MM.1S (cell line): ENCODE results near the gene CFAP61.

ENCODE experiments used
- DNase-seq: peaks from one replicate; pipeline ENCODE4 v3.0.0-alpha.2; 2015
- H2AFZ ChIP-seq: fragments of 300-600 bp; sonication (generic); 2 replicates; pipeline ENCODE4 v1.6.0; 2016; ENCODE audit warnings: antibody characterized with exemption, low read length
- H3F3A ChIP-seq: fragments of 300-600 bp; sonication (generic); 2 replicates; pipeline ENCODE4 v1.6.1; 2016; ENCODE audit warnings: mild to moderate bottlenecking, antibody characterized with exemption, low read length, moderate library complexity, mixed read lengths; ENCODE audit not compliant: insufficient read depth
- H3K27ac ChIP-seq: fragments of 300-600 bp; sonication (generic); 2 replicates; pipeline ENCODE4 v1.5.1; 2016; ENCODE audit warnings: mild to moderate bottlenecking, low read length
- H3K27me3 ChIP-seq: fragments of 300-600 bp; sonication (generic); replicated peaks from 2 replicates; pipeline ENCODE4 v1.6.0; 2016; ENCODE audit warnings: low read length; ENCODE audit not compliant: insufficient read depth
- H3K36me3 ChIP-seq: fragments of 300-600 bp; sonication (generic); replicated peaks from 2 replicates; pipeline ENCODE4 v1.6.1; 2016; ENCODE audit warnings: mild to moderate bottlenecking, low read length, mixed read lengths; ENCODE audit not compliant: insufficient read depth
- H3K4me1 ChIP-seq: fragments of 300-600 bp; sonication (generic); 2 replicates; pipeline ENCODE4 v1.6.1; 2016; ENCODE audit warnings: low read length, mixed read lengths
- H3K4me2 ChIP-seq: fragments of 300-600 bp; sonication (generic); 2 replicates; pipeline ENCODE4 v1.6.0; 2016; ENCODE audit warnings: low read depth, low read length
- H3K4me3 ChIP-seq: fragments of 300-600 bp; sonication (generic); 2 replicates; pipeline ENCODE4 v1.5.1; 2016; ENCODE audit warnings: low read length, mixed read lengths
- H3K79me2 ChIP-seq: fragments of 300-600 bp; sonication (generic); 2 replicates; pipeline ENCODE4 v1.6.1; 2016; ENCODE audit warnings: mixed run types, low read length, mixed read lengths
- H3K9ac ChIP-seq: fragments of 300-600 bp; sonication (generic); 2 replicates; pipeline ENCODE4 v1.6.1; 2016; ENCODE audit warnings: low read length, mixed read lengths
- H3K9me2 ChIP-seq: fragments of 300-600 bp; sonication (generic); replicated peaks from 2 replicates; pipeline ENCODE4 v1.6.1; 2016; ENCODE audit warnings: mild to moderate bottlenecking, low read length, mixed read lengths; ENCODE audit not compliant: insufficient read depth
- H3K9me3 ChIP-seq: fragments of 300-600 bp; sonication (generic); replicated peaks from 2 replicates; pipeline ENCODE4 v1.6.1; 2016; ENCODE audit warnings: mild to moderate bottlenecking, low read length, mixed read lengths; ENCODE audit not compliant: insufficient read depth
- H4K20me1 ChIP-seq: fragments of 300-600 bp; sonication (generic); 2 replicates; pipeline ENCODE4 v1.6.1; 2016; ENCODE audit warnings: mild to moderate bottlenecking, low read length, moderate library complexity, mixed read lengths; ENCODE audit not compliant: insufficient read depth
- CTCF ChIP-seq: fragments of 300-600 bp; sonication (generic); IDR thresholded peaks from 2 replicates; pipeline ENCODE4 v1.5.1; 2016; ENCODE audit warnings: antibody characterized with exemption, low read length, mixed read lengths
- EZH2 ChIP-seq: fragments of 300-600 bp; sonication (generic); optimal IDR thresholded peaks from 2 replicates; pipeline ENCODE3; 2017; ENCODE audit warnings: low read depth, mild to moderate bottlenecking, antibody characterized with exemption, low read length, mixed read lengths
- EZH2phosphoT487 ChIP-seq: fragments of 300-600 bp; sonication (generic); IDR thresholded peaks from 2 replicates; pipeline ENCODE4 v1.6.1; 2018; ENCODE audit warnings: antibody characterized with exemption, low read length

Gene CFAP61

DNA sequence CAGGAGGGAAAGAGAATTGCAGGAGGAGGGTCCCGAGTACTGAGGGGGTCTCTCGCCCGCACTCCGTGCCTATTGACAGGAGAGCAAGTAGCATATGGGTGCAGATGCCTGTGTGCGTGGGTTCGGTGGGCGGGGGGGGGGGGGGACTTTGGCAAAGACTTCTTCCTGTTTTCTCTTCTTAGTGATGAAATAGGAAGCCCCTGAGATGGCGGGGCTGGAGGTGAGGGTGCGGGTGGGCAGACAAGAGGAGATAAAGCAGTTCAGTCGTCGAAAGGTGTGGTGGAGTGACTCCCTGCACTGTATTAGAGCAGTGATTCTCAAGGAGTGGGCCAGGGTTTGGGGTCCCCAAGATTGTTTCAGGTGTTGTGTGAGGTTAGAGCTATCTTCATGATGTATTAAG lies 31.4 kb upstream of the CFAP61 start:
- H3K36me3 ChIP-seq = no peaks in the 10 kb centered on the region
- H3K27me3 ChIP-seq = no peaks in the 10 kb centered on the region
- no peak overlapping the region for H3K4me3 ChIP-seq
- DNase-seq = no peak
- peaks cover 21% of the 10 kb centered on the region for H3F3A ChIP-seq
- no peak overlapping the region for H3K27ac ChIP-seq
- H3K4me2 ChIP-seq = peak overlapping the region; percentile 68; the same call in 1 of the 2 replicates
- H3K9me2 ChIP-seq = no peaks in the 10 kb centered on the region
- H3K79me2 ChIP-seq = peaks cover 84% of the 10 kb centered on the region
- no peaks in the 10 kb centered on the region for H3K9me3 ChIP-seq
- peaks cover 50% of the 10 kb centered on the region for H3K4me1 ChIP-seq
- TF ChIP-seq EZH2phosphoT487 (no peak), CTCF (no peak), EZH2 (no peak)
- no peak overlapping the region for H3K9ac ChIP-seq
- 0 out of 2 replicates have a peak, but pooled peaks cover 5% of the 10 kb centered on the region for H4K20me1 ChIP-seq
- no peak overlapping the region for H2AFZ ChIP-seq

DNA sequence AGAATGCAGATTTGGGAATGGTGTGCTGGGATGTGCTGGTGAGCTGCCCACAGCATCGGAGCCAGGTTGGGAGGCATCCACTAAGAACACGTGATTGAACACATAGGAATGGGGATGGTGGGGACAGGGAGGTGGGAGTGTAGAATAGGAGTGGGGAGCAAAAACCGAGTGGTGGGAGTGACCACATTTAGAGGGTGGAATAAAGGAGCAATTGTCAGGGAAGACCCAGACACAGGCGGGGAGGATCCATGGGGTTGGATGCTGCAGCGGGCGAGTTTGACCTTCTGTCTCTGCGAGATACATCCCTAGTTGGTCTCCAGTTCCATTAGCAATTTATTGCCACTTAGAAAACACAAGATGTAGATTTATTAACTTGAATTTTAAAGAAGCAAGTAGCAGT lies 30.5 kb upstream of the CFAP61 start:
- Histone ChIP-seq H4K20me1 (0 out of 2 replicates have a peak, but pooled peaks cover 5% of the 10 kb centered on the region), H3F3A (peaks cover 21% of the 10 kb centered on the region), H3K9ac (no peak overlapping the region), H3K9me2 (no peaks in the 10 kb centered on the region), H3K4me1 (peaks cover 50% of the 10 kb centered on the region), H3K4me3 (peak overlapping the region; percentile 44), H3K36me3 (no peaks in the 10 kb centered on the region), H3K4me2 (peak overlapping the region; percentile 68), H2AFZ (no peak overlapping the region), H3K27ac (peak overlapping the region; percentile 76; the same call in 1 of the 2 replicates), H3K79me2 (peaks cover 93% of the 10 kb centered on the region), H3K27me3 (no peaks in the 10 kb centered on the region), H3K9me3 (no peaks in the 10 kb centered on the region)
- no peak for DNase-seq
- no peak for TF ChIP-seq EZH2
- TF ChIP-seq EZH2phosphoT487 = no peak
- no peak for TF ChIP-seq CTCF

- peak; percentile 85 for DNase-seq
- Histone ChIP-seq H3K79me2 (peaks cover 96% of the 10 kb centered on the region), H2AFZ (no peak overlapping the region), H4K20me1 (0 out of 2 replicates have a peak, but pooled peaks cover 5% of the 10 kb centered on the region), H3K9me3 (no peaks in the 10 kb centered on the region), H3K9me2 (no peaks in the 10 kb centered on the region), H3K9ac (peak overlapping the region; percentile 26; the same call in 1 of the 2 replicates), H3K27me3 (no peaks in the 10 kb centered on the region), H3K4me3 (peak overlapping the region; percentile 44), H3K36me3 (no peaks in the 10 kb centered on the region), H3F3A (peaks cover 21% of the 10 kb centered on the region), H3K27ac (peak overlapping the region; percentile 76), H3K4me2 (peak overlapping the region; percentile 68), H3K4me1 (peaks cover 50% of the 10 kb centered on the region)
- no peak for TF ChIP-seq EZH2phosphoT487
These were observed 29.8 kb upstream of the CFAP61 start for GRCh38 chr20:20022498-20022897.

DNA sequence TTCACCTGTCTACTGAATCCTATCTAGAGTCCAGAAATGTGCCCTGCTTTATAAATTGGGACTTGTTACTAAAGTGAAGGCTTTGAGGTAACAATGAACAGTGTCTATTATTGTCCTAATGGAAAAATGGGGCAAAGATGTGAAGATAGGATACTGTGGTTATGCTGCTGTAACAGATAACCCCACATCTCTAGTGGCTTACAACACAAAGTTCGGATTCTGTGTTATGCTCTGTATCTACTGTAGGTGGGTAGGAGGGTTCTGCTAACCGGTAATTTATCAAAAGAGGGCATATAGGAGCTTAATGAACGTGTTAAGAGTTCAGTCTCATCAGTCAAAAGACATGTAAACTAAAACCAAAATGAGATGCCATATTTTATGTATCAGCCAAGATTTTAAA lies 28.9 kb upstream of the CFAP61 start:
- Histone ChIP-seq H3K79me2 (peaks cover 95% of the 10 kb centered on the region), H4K20me1 (0 out of 2 replicates have a peak, but pooled peaks cover 5% of the 10 kb centered on the region), H3K4me3 (no peak overlapping the region), H3K4me2 (peak overlapping the region; percentile 68; the same call in 1 of the 2 replicates), H3F3A (peaks cover 21% of the 10 kb centered on the region), H3K9me2 (no peaks in the 10 kb centered on the region), H3K9me3 (no peaks in the 10 kb centered on the region), H3K4me1 (peaks cover 47% of the 10 kb centered on the region), H3K27ac (peak overlapping the region; percentile 76; the same call in 1 of the 2 replicates), H2AFZ (no peak overlapping the region), H3K9ac (no peak overlapping the region), H3K36me3 (no peaks in the 10 kb centered on the region; the same call in 1 of the 2 replicates), H3K27me3 (no peaks in the 10 kb centered on the region)
- TF ChIP-seq EZH2 = no peak
- no peak for TF ChIP-seq EZH2phosphoT487
- no peak for TF ChIP-seq CTCF
- no peak for DNase-seq
